Hematopoietic multipotent progenitor cell treated with erythropoietin and hydrocortisone succinate and interleukin-3 and kit ligand, for 17 days (in vitro differentiated cells): ENCODE data around the gene NHP2.

Source experiments
- DNase-seq: peaks from one replicate; pipeline ENCODE4 v3.0.0-alpha.2; 2015; ENCODE audit warnings: low spot score

The NHP2 gene

GRCh38 chr5:178174456-178174855, 20.8 kb upstream of the NHP2 start:
- DNase-seq: no peak

- DNase-seq: no peak
Observed at GRCh38 chr5:178170455-178170854, 16.8 kb upstream of the NHP2 start.

- no peak for DNase-seq
Observed at GRCh38 chr5:178165581-178165980, 11.9 kb upstream of the NHP2 start.

- DNase-seq: peak; percentile 86
Observed at GRCh38 chr5:178163772-178164735, 10.4 kb upstream of the NHP2 start.

GRCh38 chr5:178162481-178162880, 8.8 kb upstream of the NHP2 start:
- DNase-seq: no peak

- DNase-seq: no peak
Observed at GRCh38 chr5:178160176-178160575, 6.5 kb upstream of the NHP2 start.

GRCh38 chr5:178155065-178155464, 1.4 kb upstream of the NHP2 start:
- DNase-seq: no peak

GRCh38 chr5:178152491-178153444, 917 bp downstream of the NHP2 start:
- DNase-seq: no peak

GRCh38 chr5:178150977-178151734, 2.5 kb downstream of the NHP2 start:
- no peak for DNase-seq

- no peak for DNase-seq
Observed at GRCh38 chr5:178149199-178149932, 4.3 kb downstream of the NHP2 start.

- DNase-seq: no peak
Observed at GRCh38 chr5:178147406-178147805, 6.3 kb downstream of the NHP2 start.

- DNase-seq: peak; percentile 63
Observed at GRCh38 chr5:178145965-178146820, 7.5 kb downstream of the NHP2 start.

GRCh38 chr5:178143901-178144300, 9.8 kb downstream of the NHP2 start:
- no peak for DNase-seq

- no peak for DNase-seq
Observed at GRCh38 chr5:178143246-178143645, 10.4 kb downstream of the NHP2 start.

GRCh38 chr5:178142642-178143041, 11.0 kb downstream of the NHP2 start:
- DNase-seq: no peak

- DNase-seq: no peak
Observed at GRCh38 chr5:178141550-178141949, 12.1 kb downstream of the NHP2 start.

GRCh38 chr5:178137991-178138390, 15.7 kb downstream of the NHP2 start:
- DNase-seq: no peak

- DNase-seq: no peak
Observed at GRCh38 chr5:178136990-178137389, 16.7 kb downstream of the NHP2 start.

- DNase-seq: no peak
Observed at GRCh38 chr5:178131446-178131996, 22.2 kb downstream of the NHP2 start.
